DOHH2 (cell line): ENCODE measurements around the gene DTNB.

Experiments used
- CTCF ChIP-seq: fragments of 200-600 bp; sonication (generic); IDR thresholded peaks from one replicate; pipeline ENCODE4 v1.5.1; 2014; ENCODE audit warnings: antibody characterized with exemption, mild to moderate bottlenecking, low read depth, low read length; ENCODE audit not compliant: poor library complexity, severe bottlenecking
- EZH2phosphoT487 ChIP-seq: fragments of 200-600 bp; sonication (generic); IDR thresholded peaks from 2 replicates; pipeline ENCODE4 v1.6.1; 2017; ENCODE audit warnings: borderline replicate concordance, mild to moderate bottlenecking, antibody characterized with exemption, low read length, moderate library complexity, mixed read lengths

- TF ChIP-seq EZH2phosphoT487 (no peak), CTCF (no peak)
Observed at GRCh38 chr2:25585189-25585588, 88.2 kb downstream of the DTNB start.
